ENCODE data around the gene HTR5A. TPM values are rescaled to one million over a fixed set of nuclear protein-coding genes. Genes with fewer than 3 reads are reported as not detected.

Gene HTR5A
- total and polyA plus RNA-seq, 2 of the 13 experiments (the other 11 are each of a cell fraction or from before 2014, with no cell fraction given) = not detected

- TF ChIP-seq ZNF276 (CRISPR knock-in tag; IDR thresholded peaks at IDR 0.05; ENCODE audit: low read depth) (peak; percentile 99), GLMP (CRISPR knock-in tag; IDR thresholded peaks at IDR 0.05; ENCODE audit: borderline replicate concordance) (peak; percentile 99), CSRNP2 (CRISPR knock-in tag; conservative IDR thresholded peaks at IDR 0.05; ENCODE audit: low read depth) (peak; percentile 100), ZBTB20 (CRISPR knock-in tag; IDR thresholded peaks at IDR 0.05; ENCODE audit: borderline replicate concordance, low read depth) (peak; percentile 100), ZNF652 (CRISPR knock-in tag; IDR thresholded peaks at IDR 0.05; ENCODE audit: borderline replicate concordance, low read depth) (peak; percentile 85), ZNF768 (CRISPR knock-in tag; IDR thresholded peaks at IDR 0.05) (peak; percentile 97), CHCHD3 (CRISPR knock-in tag; IDR thresholded peaks at IDR 0.05) (peak; percentile 100), ZIK1 (CRISPR knock-in tag; IDR thresholded peaks at IDR 0.05; ENCODE audit: borderline replicate concordance, low read depth) (peak; percentile 100), ZNF703 (CRISPR knock-in tag; IDR thresholded peaks at IDR 0.05; ENCODE audit: borderline replicate concordance) (peak; percentile 99), ZFP1 (CRISPR knock-in tag; IDR thresholded peaks at IDR 0.05) (peak; percentile 99), JUND (CRISPR knock-in tag; IDR thresholded peaks at IDR 0.05) (peak; percentile 94), ISL2 (CRISPR knock-in tag; IDR thresholded peaks at IDR 0.05) (peak; percentile 98), ADNP (CRISPR knock-in tag; IDR thresholded peaks at IDR 0.05) (peak; percentile 58; the same call in 1 of the 2 replicates), ZNF510 (CRISPR knock-in tag; IDR thresholded peaks at IDR 0.05; ENCODE audit: low read depth) (peak; percentile 100), MAZ (IDR thresholded peaks at IDR 0.05; ENCODE audit: borderline replicate concordance, low read depth, low read length) (peak; percentile 97), MAZ (CRISPR knock-in tag; IDR thresholded peaks at IDR 0.05; ENCODE audit: low read depth) (peak; percentile 100), ZNF160 (CRISPR knock-in tag; IDR thresholded peaks at IDR 0.05) (peak; percentile 99), ARNTL (CRISPR knock-in tag; IDR thresholded peaks at IDR 0.05) (peak; percentile 98), ARID4A (CRISPR knock-in tag; IDR thresholded peaks at IDR 0.05; ENCODE audit: borderline replicate concordance) (peak; percentile 100), ZNF780A (CRISPR knock-in tag; IDR thresholded peaks at IDR 0.05) (peak; percentile 100)
Observed at GRCh38 chr7:155069992-155070751, at the start of gene HTR5A (continued).
